DND-41 (cell line): ENCODE results near the gene CCDC73.

Source experiments
- ATAC-seq: fragments of 200-7000 bp; cut with Tn5 transposase; 3 replicates; pipeline ENCODE4 v1.9.1; 2021; ENCODE audit warnings: low read depth; ENCODE audit not compliant: insufficient read depth
- DNase-seq: peaks from one replicate; pipeline ENCODE4 v3.0.0-alpha.2; 2020
- H2AFZ ChIP-seq: 2 replicates; pipeline ENCODE4 v1.6.0; 2012; ENCODE audit warnings: low read depth, low read length
- H3K27ac ChIP-seq: 2 replicates; pipeline ENCODE4 v1.5.1; 2012; ENCODE audit warnings: low read length, inconsistent platforms
- H3K27me3 ChIP-seq: fragments of 200-600 bp; sonication (generic); 2 replicates; pipeline ENCODE4 v1.6.0; 2012; ENCODE audit warnings: low read length, mild to moderate bottlenecking, inconsistent platforms; ENCODE audit not compliant: insufficient read depth, poor library complexity
- H3K36me3 ChIP-seq: 2 replicates; pipeline ENCODE4 v1.5.1; 2012; ENCODE audit warnings: low read length, inconsistent platforms; ENCODE audit not compliant: insufficient read depth
- H3K4me1 ChIP-seq: 2 replicates; pipeline ENCODE4 v1.5.1; 2012; ENCODE audit warnings: mild to moderate bottlenecking, low read length; ENCODE audit not compliant: insufficient read depth
- H3K4me2 ChIP-seq: 2 replicates; pipeline ENCODE4 v1.6.0; 2012; ENCODE audit warnings: mild to moderate bottlenecking, moderate library complexity, low read length, inconsistent platforms; ENCODE audit not compliant: insufficient read depth
- H3K4me3 ChIP-seq, 2 experiments: fragments of 200-600 bp in 1 of 2; shearing (Covaris generic) in 1 of 2; 2 replicates each; pipeline ENCODE4 v1.5.1; 2012 to 2016; ENCODE audit warnings: inconsistent platforms in 2 of 2, low read length in 2 of 2, mild to moderate bottlenecking in 2 of 2, low read depth in 1 of 2, moderate library complexity in 1 of 2
- H3K79me2 ChIP-seq: 2 replicates; pipeline ENCODE4 v1.6.0; 2012; ENCODE audit warnings: low read length, inconsistent platforms; ENCODE audit not compliant: insufficient read depth
- H3K9ac ChIP-seq: 2 replicates; pipeline ENCODE4 v1.6.0; 2012; ENCODE audit warnings: low read depth, mild to moderate bottlenecking, inconsistent platforms, low read length, moderate library complexity
- H3K9me3 ChIP-seq: 2 replicates; pipeline ENCODE4 v1.5.1; 2012; ENCODE audit warnings: low read length, moderate library complexity, mild to moderate bottlenecking, inconsistent platforms; ENCODE audit not compliant: insufficient read depth, severe bottlenecking
- H4K20me1 ChIP-seq: 2 replicates; pipeline ENCODE4 v1.6.0; 2012; ENCODE audit warnings: low read length; ENCODE audit not compliant: insufficient read depth
- CTCF ChIP-seq: IDR thresholded peaks from 2 replicates; pipeline ENCODE4 v1.5.1; 2012; ENCODE audit warnings: borderline replicate concordance, low read length, moderate library complexity, mild to moderate bottlenecking; ENCODE audit not compliant: poor library complexity, severe bottlenecking; ENCODE audit errors: extremely low read depth
- EZH2 ChIP-seq: IDR thresholded peaks from 3 replicates; pipeline ENCODE4 v1.6.1; 2012; ENCODE audit warnings: borderline replicate concordance, low read depth, mild to moderate bottlenecking, moderate library complexity, low read length, inconsistent platforms; ENCODE audit not compliant: severe bottlenecking

The CCDC73 gene

GRCh38 chr11:32641361-32641760 is 153.1 kb downstream of the CCDC73 start:
- DNase-seq (no peak), ATAC-seq (no peak)
- Histone ChIP-seq H3K27me3 (no peaks in the 10 kb centered on the region), H3K4me1 (no peaks in the 10 kb centered on the region), H3K79me2 (no peaks in the 10 kb centered on the region), H3K36me3 (no peaks in the 10 kb centered on the region), H3K4me3 (no peak overlapping the region), H3K9me3 (no peaks in the 10 kb centered on the region), H3K4me2 (no peak overlapping the region), H3K9ac (no peak overlapping the region), H2AFZ (no peak overlapping the region), H4K20me1 (no peaks in the 10 kb centered on the region), H3K27ac (no peak overlapping the region)
- TF ChIP-seq CTCF (no peak), EZH2 (no peak)

GRCh38 chr11:32635819-32636218 is 158.6 kb downstream of the CCDC73 start:
- Histone ChIP-seq H3K79me2 (no peaks in the 10 kb centered on the region), H3K4me1 (no peaks in the 10 kb centered on the region), H3K9ac (no peak overlapping the region), H2AFZ (no peak overlapping the region), H3K36me3 (no peaks in the 10 kb centered on the region), H3K27ac (no peak overlapping the region), H3K9me3 (no peaks in the 10 kb centered on the region), H3K4me3 (no peak overlapping the region), H4K20me1 (no peaks in the 10 kb centered on the region), H3K27me3 (no peaks in the 10 kb centered on the region), H3K4me2 (no peak overlapping the region)
- no peak for TF ChIP-seq EZH2
- TF ChIP-seq CTCF = no peak
- ATAC-seq (no peak), DNase-seq (no peak)

- no peaks in the 10 kb centered on the region for H4K20me1 ChIP-seq
- H3K79me2 ChIP-seq = no peaks in the 10 kb centered on the region
- no peak for DNase-seq
- no peak for TF ChIP-seq EZH2
- no peak for TF ChIP-seq CTCF
- no peaks in the 10 kb centered on the region for H3K36me3 ChIP-seq
- no peaks in the 10 kb centered on the region for H3K27me3 ChIP-seq
- ATAC-seq = no peak
- no peak overlapping the region for H2AFZ ChIP-seq
- no peak overlapping the region for H3K4me2 ChIP-seq
- no peak overlapping the region for H3K27ac ChIP-seq
- H3K9me3 ChIP-seq = no peaks in the 10 kb centered on the region
- no peak overlapping the region for H3K4me3 ChIP-seq
- H3K4me1 ChIP-seq = no peaks in the 10 kb centered on the region
- H3K9ac ChIP-seq = no peak overlapping the region
Measured at GRCh38 chr11:32630844-32631243, 163.6 kb downstream of the CCDC73 start.

DNA sequence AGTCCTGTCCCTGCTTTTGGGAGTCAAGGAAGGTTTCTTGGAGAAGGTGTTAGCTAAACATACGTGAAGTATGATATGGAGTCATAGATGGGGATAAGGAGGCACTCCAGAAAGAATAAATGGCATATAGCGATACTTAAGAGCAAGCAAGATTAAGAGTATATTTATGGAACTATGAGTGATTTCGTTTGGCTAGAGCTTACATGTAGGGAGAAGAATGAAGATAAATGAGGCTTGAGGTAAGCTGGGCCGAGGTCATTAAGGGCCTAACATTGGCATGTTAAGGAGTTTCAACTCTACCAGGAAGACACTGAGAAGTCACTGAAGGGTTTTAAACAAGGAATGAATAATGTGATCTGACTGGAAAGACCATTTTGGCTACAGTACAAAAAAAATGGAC is 177.6 kb downstream of the CCDC73 start:
- H3K36me3 ChIP-seq = no peaks in the 10 kb centered on the region
- no peaks in the 10 kb centered on the region for H3K4me1 ChIP-seq
- H3K9me3 ChIP-seq = no peaks in the 10 kb centered on the region
- no peak overlapping the region for H2AFZ ChIP-seq
- ATAC-seq (no peak), DNase-seq (no peak)
- H3K27ac ChIP-seq = no peak overlapping the region
- H3K79me2 ChIP-seq = no peaks in the 10 kb centered on the region
- no peaks in the 10 kb centered on the region for H4K20me1 ChIP-seq
- H3K9ac ChIP-seq = no peak overlapping the region
- H3K4me3 ChIP-seq = no peak overlapping the region
- no peak overlapping the region for H3K4me2 ChIP-seq
- H3K27me3 ChIP-seq = no peaks in the 10 kb centered on the region
- no peak for TF ChIP-seq CTCF
